Esophagus squamous epithelium (tissue), 5 donors: ENCODE results near the gene CHST11. TPM values are rescaled to one million over a fixed set of nuclear protein-coding genes. Genes with fewer than 3 reads are reported as not detected.

Experiments used
- DNase-seq: peaks from one replicate; lab custom pipeline; 2025; lab: John Stamatoyannopoulos, UW
- H3K27ac ChIP-seq, 4 donors: fragments of 200-600 bp; sonication (generic); one replicate each; pipeline ENCODE4 v1.5.1; 2016 to 2019; ENCODE audit warnings: mild to moderate bottlenecking in 1 of 4
- H3K27me3 ChIP-seq, 4 donors: fragments of 200-600 bp; sonication (generic); 1 replicate in 3 of 4; 2 replicates in 1 of 4; pipeline versions ENCODE4 v1.5.1 to v1.6.0; 2017 to 2021; ENCODE audit warnings: antibody characterized with exemption in 1 of 4
- H3K36me3 ChIP-seq, 3 donors: fragments of 200-600 bp; sonication (generic); one replicate each; pipeline ENCODE4 v1.5.1; 2016 to 2019
- H3K4me1 ChIP-seq, 3 donors: fragments of 200-600 bp; sonication (generic); one replicate each; pipeline ENCODE4 v1.5.1; 2017 to 2019
- H3K4me3 ChIP-seq, 4 donors: fragments of 200-600 bp; sonication (generic); 1 replicate in 3 of 4; 2 replicates in 1 of 4; pipeline ENCODE4 v1.5.1; 2016 to 2019; ENCODE audit warnings: mild to moderate bottlenecking in 2 of 4, moderate library complexity in 1 of 4
- H3K9me3 ChIP-seq, 3 donors: fragments of 200-600 bp; sonication (generic); one replicate each; pipeline ENCODE4 v1.5.1; 2016 to 2019
- CTCF ChIP-seq, 6 experiments: fragments of 450-650 bp in 4 of 6; fragments of 200-600 bp in 2 of 6; sonication (generic) in 2 of 6; IDR thresholded peaks; one replicate each; pipeline ENCODE4 v1.5.1; 2016 to 2019; ENCODE audit warnings: antibody characterized with exemption in 6 of 6, mild to moderate bottlenecking in 4 of 6, moderate library complexity in 4 of 6
- POLR2A ChIP-seq, 4 donors: fragments of 450-650 bp; IDR thresholded peaks; one replicate each; pipeline ENCODE4 v1.6.1; 2017; ENCODE audit warnings: antibody characterized with exemption in 4 of 4, mild to moderate bottlenecking in 4 of 4, moderate library complexity in 3 of 4
- WGBS, 2 donors: methylation state at CpG; one replicate each; pipeline ENCODE4 v1.1.5; 2018; 5-methylcytosine and 5-hydroxymethylcytosine counted together
- intact Hi-C: fragments of 100-400 bp; cut with DNase I; formaldehyde crosslinking; loops from one replicate; pipeline ENCODE4 v1.15.0; 2022
- total RNA-seq, 4 donors: library from RNA; depleted of rRNA; stranded (reverse); fragments of >200 nt; gene quantifications; one replicate each; pipeline ENCODE4 v1.1.0, GENCODE V29; 2016
- donor health status: DM: yes; HTN: yes; CAD: no.

CHST11 gene
- total RNA-seq, 4 donors from 2014 or later, result 6.3 to 12.6 (median 10.3) TPM

GRCh38 chr12:104764225-104765091, 307.7 kb downstream of the CHST11 start:
- WGBS, 2 donors, result 60 to 78% methylated on average over 8 of the region's 8 CpGs
- intact Hi-C loops, result no loop called here
- TF ChIP-seq POLR2A (IDR thresholded peaks at IDR 0.05) (no peak), CTCF (IDR thresholded peaks at IDR 0.05) (no peak)

GRCh38 chr12:104767261-104767660, 310.5 kb downstream of the CHST11 start:
- no peak overlapping the region for H3K27ac ChIP-seq
- DNase-seq, result no peak
- H3K4me1 ChIP-seq, result no peaks in the 10 kb centered on the region
- intact Hi-C loops, result no loop called here
- TF ChIP-seq CTCF (IDR thresholded peaks at IDR 0.05) (no peak), POLR2A (IDR thresholded peaks at IDR 0.05) (no peak)
- no peaks in the 10 kb centered on the region for H3K36me3 ChIP-seq
- H3K4me3 ChIP-seq, result no peak overlapping the region
- 82 to 89% methylated on average over 2 to 3 of the region's 3 CpGs for WGBS, 2 donors
- peaks cover 0 to 6% (median 3%) of the 10 kb centered on the region in 3 donors for H3K9me3 ChIP-seq
- no peaks in the 10 kb centered on the region for H3K27me3 ChIP-seq

More at GRCh38 chr12:104764225-104765091, 307.7 kb downstream of the CHST11 start:
- no peaks in the 10 kb centered on the region for H3K36me3 ChIP-seq
- no peak for DNase-seq
- H3K27me3 ChIP-seq, result no peaks in the 10 kb centered on the region
- no peaks in the 10 kb centered on the region for H3K9me3 ChIP-seq
- no peaks in the 10 kb centered on the region for H3K4me1 ChIP-seq
- H3K4me3 ChIP-seq, result no peak overlapping the region
- no peak overlapping the region for H3K27ac ChIP-seq

GRCh38 chr12:104768033-104768432, 311.3 kb downstream of the CHST11 start:
- TF ChIP-seq CTCF (IDR thresholded peaks at IDR 0.05), result no peak
- TF ChIP-seq POLR2A (IDR thresholded peaks at IDR 0.05), result no peak
- H3K4me3 ChIP-seq, result no peak overlapping the region
- H3K27me3 ChIP-seq, result no peaks in the 10 kb centered on the region
- H3K9me3 ChIP-seq, result peaks cover 0 to 14% (median 11%) of the 10 kb centered on the region in 3 donors
- no peak for DNase-seq
- intact Hi-C loops, result no loop called here
- H3K27ac ChIP-seq, result no peak overlapping the region
- H3K36me3 ChIP-seq, result no peaks in the 10 kb centered on the region
- H3K4me1 ChIP-seq, result no peaks in the 10 kb centered on the region

GRCh38 chr12:104769144-104769561, 312.4 kb downstream of the CHST11 start:
- Histone ChIP-seq H3K27ac (no peak overlapping the region), H3K9me3 (peaks cover 0 to 18% (median 15%) of the 10 kb centered on the region in 3 donors), H3K4me1 (no peaks in the 10 kb centered on the region), H3K36me3 (no peaks in the 10 kb centered on the region), H3K4me3 (no peak overlapping the region), H3K27me3 (no peaks in the 10 kb centered on the region)
- intact Hi-C loops, result no loop called here
- DNase-seq, result no peak
- TF ChIP-seq POLR2A (IDR thresholded peaks at IDR 0.05) (no peak), CTCF (IDR thresholded peaks at IDR 0.05) (no peak)
- WGBS, 2 donors, result 40 to 43% methylated on average over 6 of the region's 6 CpGs

GRCh38 chr12:104772336-104772735, 315.6 kb downstream of the CHST11 start:
- no peaks in the 10 kb centered on the region for H3K4me1 ChIP-seq
- intact Hi-C loops, result no loop called here
- 92 to 100% methylated on average over 1 of the region's 1 CpG for WGBS, 2 donors

More at GRCh38 chr12:104772336-104772735, 315.6 kb downstream of the CHST11 start:
- no peak for DNase-seq
- no peak overlapping the region for H3K27ac ChIP-seq
- peaks cover 0 to 19% (median 15%) of the 10 kb centered on the region in 3 donors for H3K9me3 ChIP-seq
- H3K36me3 ChIP-seq, result no peaks in the 10 kb centered on the region
- TF ChIP-seq POLR2A (IDR thresholded peaks at IDR 0.05) (no peak), CTCF (IDR thresholded peaks at IDR 0.05) (no peak)
- no peak overlapping the region for H3K4me3 ChIP-seq
- no peaks in the 10 kb centered on the region for H3K27me3 ChIP-seq
